Measurements from ENCODE around the gene SPRR2G.
"Not testable (repeated sequence)": the region's sequence is repeated elsewhere in the genome, so short reads cannot be mapped to it uniquely, and the experiment has no call there.

Gene SPRR2G

DNA sequence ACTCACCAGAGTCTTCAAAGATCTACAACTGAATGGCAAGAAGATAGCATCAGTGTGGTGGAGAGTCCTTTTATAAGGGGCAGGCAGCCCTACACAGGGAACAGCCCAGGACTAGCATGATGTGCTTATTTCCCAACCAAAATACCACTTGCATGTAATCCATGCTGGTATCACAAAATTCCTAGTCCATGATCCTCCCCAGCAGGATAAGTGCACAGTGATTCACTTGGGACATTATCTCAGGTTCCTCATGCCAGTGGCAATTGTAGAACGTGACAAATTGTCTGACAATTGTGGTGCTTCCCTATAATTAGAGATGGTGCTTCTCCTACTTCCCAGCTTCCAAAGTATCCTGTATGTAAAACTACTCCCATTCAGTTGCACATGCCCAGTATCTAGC is at the start of gene SPRR2G:
Gene SPRR2G (minus strand): TSS at position 45 of the 400 bp plus-strand sequence. CDS start 780 bp downstream, outside the sequence.
- DNase-seq = no peak

DNA sequence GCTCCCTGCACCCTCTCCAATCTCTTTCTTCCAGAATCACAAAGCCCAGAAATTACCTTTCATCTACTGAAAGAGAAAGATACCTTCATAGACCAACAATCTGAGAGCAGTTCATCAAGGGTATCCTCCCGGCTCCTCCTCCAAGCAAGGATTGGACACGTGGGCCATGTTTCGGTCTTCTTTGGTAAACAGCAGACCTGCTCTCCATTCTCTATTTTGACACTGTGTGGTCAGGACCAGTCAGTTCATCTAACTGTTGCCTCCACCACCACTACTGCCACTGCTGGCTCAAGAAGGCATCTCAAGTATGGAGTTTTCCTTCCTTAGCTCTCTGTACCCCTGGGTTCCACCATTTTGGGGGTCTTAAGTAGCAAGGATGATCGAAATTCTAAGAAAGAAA is 44.5 kb upstream of the SPRR2G start:
- no peak for DNase-seq

DNA sequence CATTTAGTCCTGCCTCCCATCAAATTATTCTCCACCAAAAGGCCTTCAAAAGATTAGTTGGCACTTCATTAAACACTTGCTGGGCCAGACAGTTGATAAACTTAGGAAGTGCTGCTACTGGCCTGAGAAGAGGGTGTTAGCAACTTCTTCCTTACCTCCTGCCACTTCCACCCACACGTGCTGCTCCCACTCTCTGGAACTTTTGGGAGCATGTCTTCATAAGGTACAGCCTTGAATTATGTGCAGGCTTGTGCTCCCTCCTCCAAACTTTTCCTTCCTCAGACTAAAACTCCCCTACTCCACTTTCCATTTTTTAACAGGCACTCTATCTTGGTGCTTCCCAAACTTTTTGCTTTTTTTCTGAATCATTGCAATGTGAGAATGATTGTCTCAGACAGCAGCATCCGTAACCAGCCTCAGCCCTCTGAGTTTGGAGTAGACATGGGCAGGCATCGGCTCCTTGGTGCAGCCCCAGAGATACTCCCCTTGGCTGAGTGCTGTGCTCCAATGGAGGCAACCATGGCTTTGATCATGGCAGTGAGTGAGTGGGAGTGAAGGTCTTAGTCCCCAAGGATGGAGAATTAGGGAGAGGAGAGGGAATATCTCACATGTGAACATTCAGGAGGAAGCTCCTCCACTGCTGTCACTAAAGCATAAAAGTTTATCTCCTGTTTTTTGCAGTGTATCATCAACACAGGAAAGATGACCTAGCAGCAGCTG is 43.8 kb upstream of the SPRR2G start:
- no peak for DNase-seq

DNA sequence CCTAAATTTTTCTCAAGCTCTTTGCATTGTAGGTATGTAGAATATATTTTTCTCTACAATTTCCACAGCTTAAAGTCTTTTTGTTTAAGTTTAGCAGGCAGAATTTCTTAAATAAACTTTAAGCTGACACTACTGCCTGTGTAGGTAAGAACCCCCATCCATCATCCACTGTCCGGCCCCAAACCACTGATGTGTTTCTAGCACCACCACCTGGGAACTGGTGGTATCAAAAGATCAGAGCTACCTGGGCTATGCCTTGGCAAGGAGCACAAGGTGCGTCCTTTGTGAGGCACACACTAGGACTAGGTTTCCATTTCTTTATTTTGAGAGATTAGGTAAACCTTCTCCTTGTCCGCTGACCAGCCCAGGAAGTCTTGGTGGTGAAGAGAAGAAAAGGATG is 42.0 kb upstream of the SPRR2G start:
- no peak for DNase-seq

DNA sequence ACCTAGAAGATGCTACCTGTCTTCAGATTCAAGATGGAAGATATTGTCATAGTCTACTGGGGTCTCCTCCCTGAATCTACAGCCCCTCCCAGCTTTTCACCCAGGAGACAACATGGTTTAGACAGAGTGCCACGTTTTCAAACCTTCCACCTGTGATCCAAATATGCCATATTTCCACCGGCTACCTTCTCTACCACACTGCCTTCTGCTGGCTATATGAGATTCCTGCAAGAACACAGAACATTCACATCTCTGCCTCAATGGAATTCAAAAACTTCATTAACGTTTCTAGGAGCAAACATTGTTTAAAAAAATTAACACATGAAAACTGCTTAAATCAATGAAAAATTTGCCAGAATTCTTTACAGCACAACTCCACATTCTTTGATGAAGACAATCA is 39.7 kb upstream of the SPRR2G start:
- DNase-seq = no peak

DNA sequence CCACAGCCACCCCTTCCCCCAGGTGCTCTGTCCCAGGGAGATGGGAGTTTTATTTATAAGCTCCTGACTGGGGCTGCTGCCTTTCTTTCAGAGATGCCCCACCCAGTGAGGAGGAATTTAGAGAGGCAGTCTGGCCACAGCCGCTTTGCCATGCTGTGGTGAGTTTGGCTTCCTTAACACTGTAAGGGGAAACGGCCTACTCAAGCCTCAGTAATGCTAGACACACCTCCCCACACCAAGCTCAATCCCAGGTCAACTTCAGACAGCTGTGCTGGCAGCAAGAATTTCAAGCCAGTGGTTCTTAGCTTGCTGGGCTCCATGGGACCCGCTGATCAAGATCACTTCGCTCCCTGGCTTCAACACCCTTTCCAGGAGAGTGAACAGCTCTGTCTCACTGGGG is 37.6 kb upstream of the SPRR2G start:
- DNase-seq = not testable (repeated sequence)

DNA sequence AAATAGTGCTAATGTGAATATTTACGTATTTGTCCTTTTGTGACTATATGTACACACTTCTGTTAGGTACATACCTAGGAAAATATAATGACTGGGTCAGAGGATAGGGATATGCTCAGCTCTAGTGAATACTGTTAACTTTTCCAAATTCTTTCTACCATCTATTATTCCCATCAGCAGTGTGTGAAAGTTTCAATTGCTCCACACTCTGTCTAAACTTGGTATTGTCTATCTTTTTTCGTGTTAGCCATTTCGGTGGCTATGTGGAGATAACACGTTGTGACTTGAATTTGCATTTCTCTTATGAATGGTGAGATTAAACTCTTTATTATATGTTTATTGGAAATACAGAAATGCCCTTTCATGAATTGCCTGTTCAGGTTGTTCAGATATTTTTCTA is 29.9 kb upstream of the SPRR2G start:
- no peak for DNase-seq

DNA sequence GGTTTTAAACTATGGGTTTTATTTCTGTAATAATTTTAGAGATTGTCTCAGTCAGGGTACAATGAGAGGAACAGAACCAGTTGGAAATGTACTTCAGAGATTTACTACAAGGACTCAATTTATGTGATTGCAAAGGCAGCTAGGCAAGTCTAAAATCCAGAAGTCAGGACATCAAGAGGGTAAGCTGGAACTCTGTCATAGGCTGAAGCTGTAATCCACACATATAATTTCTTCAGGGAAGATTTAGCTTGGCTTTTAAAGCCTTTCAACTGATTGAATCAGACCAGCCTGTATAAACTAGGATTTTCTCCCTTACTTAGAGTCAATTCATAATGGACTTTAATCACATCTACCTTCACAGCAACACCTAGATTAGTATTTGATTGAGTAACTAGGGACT is 28.2 kb upstream of the SPRR2G start:
- DNase-seq = no peak

DNA sequence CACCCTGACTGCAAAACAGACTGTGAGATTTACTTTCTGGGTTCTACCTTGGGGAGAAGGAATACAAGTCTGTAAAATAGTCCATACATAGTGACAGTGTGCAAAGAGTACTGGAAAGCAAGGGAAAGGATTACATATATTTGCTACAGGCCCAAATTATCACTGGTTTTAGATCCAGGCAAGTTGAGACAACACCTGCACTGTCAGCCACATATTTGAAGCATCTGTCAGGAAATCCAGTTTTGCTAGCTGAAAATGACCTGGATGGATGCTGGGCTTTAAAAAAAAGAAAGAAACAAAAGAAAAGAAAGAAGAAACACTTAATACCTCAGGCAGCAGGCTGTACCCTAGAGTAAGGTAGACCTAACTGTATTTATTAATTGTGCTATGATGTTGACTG is 23.9 kb upstream of the SPRR2G start:
- no peak for DNase-seq

DNA sequence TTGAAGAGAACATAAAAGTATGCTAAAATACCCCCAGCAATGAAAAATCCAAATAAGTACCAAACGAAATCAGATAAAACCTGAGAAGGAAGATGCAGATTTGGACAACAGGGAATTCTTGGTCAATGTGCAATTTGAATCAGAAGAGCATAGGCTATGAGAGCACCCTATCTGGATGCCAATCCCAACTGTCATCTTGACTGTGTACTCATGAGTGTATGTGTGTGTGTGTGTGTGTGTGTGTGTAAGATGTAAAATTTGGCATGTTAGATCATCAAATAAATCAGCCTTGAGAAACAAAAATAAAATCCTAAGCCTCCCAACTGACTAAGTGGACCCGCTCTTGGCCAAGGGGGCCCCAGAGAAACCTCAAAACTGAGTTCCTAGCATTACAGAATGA is 18.0 kb upstream of the SPRR2G start:
- no peak for DNase-seq

DNA sequence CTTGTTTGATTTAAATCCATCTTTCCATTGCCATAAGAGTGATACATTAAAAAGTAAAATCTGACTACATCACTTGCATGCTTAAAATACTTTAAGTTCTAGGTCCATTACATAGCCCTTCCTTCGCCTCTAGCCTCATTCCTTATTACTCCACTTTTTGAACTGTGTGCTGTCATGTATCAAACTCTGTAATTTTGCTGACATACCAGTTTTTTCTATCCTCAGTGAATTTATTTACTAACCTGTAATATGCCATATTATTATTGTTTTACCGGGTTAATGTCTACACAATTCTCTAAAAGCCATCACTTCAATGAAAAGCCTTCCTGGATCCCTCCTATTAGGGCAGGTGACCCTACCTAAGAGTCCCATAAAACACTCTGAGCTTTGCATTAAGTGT is 4.9 kb upstream of the SPRR2G start:
- no peak for DNase-seq

DNA sequence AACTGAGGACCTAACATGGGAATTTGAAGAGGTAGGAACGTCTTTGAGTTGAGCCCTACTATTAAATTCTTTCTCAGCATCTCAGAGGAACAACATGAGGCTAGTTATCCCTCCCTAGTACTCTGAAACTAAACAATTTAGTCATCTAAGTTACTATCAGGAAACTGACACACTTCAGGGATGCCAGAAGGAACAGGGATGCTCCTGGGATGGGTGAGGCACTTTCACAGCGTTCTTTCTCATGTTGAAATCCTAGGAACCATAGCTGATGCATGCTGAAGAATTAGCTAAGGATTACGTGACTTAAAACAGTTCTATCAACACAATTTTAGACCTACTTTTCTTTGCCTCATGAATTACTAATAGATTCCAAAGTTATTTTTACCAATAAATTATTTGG is 1.8 kb upstream of the SPRR2G start:
- DNase-seq = no peak

DNA sequence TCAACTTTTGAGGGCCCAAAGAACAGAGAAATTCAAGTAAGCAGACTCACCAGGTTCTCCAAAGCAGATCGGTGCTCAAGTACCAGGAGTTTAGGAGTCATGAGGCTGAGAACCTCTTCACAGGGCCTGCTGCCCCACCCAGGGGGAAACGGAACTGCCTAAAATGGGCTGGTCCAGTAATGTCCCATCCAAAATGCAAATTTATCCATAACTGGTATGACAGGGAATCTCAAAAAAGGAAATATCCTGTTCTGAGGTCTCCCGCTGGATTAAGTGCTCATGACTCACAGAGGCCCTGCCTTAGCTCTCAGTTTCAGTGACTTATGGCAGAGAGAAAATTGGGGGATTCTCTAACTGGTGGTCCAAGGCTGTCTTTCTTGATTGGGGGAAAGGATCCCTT is 9.3 kb downstream of the SPRR2G start:
- no peak for DNase-seq

DNA sequence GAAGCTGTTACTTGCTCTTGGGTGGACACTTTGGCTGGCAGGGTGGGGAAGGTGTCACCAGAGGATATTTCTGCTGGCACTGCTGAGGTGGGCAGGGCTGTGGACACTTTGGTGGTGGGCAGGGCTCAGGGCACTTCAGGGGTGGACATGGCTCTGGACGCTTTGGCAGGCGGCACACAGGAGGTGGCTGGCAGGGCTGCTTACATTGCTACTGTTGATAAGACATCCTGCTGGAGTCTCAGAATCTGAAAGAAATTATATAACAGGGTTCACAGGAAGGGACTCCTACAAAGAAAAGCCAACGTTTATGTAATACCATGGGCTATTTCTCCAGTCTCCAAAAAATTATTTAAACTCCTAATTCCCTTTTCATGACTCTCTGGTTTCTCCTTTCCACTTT is 10.2 kb downstream of the SPRR2G start:
- no peak for DNase-seq

DNA sequence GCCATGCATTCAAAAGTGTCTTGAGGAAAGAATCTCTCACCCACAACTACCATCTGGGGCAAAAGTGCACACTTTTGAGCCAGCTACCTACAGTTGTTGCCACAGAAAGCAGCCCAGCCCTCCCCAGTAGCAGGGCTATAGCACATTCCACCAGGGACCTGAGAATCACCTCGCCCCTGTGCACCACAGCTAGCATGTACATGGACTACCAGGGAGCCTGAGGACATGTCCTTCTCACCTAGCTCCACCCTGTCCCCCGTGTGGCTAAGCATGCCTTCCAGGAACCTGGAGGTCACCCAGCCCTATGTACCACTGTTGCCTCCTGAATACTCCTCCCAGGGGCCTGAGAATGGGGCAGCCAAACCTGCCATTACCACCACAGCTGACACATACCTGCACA is 16.9 kb downstream of the SPRR2G start:
- no peak for DNase-seq

DNA sequence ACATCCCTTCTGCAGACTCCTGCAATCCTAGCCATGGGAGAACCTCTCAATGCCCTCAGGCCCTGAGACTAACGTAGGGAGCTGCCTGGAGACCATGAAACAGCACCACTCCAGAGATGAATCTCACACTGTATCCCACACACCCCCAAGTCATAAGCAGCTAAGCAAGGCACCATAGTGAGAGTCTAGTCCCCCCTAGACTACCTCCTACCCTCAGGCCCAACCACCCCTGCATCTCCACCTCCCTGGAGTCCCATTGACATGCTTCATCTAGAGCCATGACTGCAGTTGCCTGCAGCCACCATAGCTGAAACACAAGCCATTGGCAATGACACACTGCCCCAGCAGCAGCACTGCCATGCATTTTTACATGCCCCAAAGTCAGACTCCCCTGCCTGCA is 17.4 kb downstream of the SPRR2G start:
- no peak for DNase-seq

DNA sequence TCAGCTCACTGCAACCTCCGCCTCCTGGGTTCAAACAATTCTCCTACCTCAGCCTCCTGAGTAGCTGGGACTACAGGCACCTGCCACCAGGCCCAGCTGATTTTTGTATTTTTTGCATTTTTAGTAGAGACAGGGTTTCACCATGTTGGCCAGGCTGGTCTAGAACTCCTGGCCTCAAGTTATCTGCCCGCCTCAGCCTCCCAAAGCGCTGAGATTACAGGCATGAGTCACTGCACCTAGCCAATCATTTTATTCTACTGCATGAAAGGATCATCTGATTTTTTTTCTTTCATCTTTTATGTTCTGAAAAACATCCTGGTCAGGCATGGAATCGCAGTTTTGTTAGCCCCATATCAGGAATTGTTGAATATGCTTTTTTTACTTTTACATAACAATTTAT is 22.0 kb downstream of the SPRR2G start:
- not testable (repeated sequence) for DNase-seq

DNA sequence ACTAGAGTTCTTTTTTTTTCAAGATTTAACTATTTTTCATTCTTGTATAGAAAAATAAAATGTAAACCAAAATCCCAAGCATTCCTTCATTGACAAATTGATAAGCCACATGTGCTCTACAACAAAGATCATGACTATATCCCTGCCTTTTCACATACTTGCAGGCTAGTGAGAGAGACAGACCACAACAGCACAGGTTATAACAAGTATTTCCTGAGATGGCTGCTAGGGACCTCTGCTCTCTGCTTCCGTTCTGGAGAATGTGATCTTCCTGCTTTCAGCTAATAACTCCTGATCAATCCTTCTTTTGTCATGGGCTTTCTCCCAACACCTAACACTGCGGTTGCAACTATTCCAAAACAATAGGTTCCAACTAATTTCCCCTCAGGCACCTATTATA is 23.4 kb downstream of the SPRR2G start:
- no peak for DNase-seq

DNA sequence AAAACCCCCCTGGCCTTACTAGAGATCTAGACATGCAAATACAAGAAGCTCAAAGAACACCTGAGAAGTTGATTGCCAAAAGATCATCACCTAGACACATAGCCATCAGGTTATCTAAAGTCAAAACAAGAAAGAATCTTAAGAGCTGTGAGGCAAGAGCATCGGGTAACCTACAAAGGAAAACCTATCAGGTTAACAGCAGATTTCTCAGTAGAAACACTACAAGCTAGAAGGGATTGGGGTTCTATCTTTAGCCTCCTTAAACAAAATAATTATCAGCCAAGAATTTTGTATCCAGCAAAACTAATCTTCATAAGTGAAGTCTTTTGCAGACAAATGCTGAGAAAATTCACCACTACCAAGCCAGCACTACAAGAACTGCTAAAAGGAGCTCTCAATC is 25.2 kb downstream of the SPRR2G start:
- DNase-seq = no peak

DNA sequence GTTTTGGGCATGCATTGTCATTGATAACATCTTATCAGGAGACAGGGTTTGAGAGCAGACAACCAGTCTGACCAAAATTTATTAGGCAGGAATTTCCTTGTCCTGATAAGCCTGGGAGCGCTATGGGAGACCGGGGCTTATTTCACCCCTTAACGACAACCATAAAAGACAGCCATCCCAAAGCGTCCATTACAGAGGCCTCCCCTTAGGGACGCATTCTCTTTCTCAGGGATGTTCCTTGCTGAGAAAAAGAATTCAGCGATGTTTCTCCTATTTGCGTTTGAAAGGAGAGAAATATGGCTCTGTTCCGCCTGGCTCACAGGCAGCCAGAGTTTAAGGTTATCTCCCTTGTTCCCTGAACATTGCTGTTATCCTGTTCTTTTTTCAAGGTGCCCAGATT is 26.9 kb downstream of the SPRR2G start:
- DNase-seq = not testable (repeated sequence)

DNA sequence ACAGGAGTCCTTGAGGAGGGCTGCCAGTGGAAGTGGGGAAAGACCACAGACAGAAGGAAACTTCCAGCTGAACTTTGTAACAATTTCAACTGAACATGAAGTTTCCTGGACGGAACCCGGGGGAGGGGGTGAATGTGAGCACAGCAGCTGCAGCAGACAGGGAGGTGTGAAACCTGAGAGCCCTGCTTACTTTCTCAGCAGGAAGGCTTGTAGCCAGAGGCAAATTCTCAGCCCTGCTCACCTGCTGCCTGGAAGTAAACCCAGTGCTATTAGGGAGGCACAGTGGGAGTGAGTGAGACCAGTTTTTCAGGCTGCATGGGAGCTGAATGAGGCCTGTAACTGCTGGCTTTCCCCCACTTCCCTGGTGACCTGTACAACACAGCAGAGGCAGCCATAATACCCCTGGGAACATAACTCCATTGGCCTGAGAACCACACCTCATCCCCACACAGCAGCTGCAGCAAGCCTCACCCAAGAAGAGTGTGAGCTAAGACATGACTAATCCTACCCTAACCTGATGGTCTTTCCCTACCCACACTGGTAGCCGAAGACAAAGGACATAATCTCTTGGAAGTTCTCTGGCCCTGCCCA is 27.8 kb downstream of the SPRR2G start:
- no peak for DNase-seq

DNA sequence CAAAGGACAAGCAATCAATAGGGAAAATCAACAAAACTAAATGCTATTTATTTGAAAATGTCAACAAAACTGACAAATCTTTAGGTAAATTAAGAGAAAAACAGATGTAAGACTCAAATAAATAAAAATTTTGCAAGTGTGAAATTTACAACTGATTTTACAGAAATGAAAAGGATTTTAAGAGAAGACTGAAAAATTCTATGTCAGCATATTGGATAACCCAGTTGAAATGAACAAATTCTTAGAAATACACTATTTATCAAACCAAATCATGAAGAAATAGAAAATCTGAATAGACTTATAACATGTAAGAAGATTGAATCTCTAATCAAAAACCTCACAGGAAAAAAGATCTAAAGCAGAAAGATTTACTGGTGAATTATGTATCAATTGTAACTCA is 29.7 kb downstream of the SPRR2G start:
- no peak for DNase-seq

DNA sequence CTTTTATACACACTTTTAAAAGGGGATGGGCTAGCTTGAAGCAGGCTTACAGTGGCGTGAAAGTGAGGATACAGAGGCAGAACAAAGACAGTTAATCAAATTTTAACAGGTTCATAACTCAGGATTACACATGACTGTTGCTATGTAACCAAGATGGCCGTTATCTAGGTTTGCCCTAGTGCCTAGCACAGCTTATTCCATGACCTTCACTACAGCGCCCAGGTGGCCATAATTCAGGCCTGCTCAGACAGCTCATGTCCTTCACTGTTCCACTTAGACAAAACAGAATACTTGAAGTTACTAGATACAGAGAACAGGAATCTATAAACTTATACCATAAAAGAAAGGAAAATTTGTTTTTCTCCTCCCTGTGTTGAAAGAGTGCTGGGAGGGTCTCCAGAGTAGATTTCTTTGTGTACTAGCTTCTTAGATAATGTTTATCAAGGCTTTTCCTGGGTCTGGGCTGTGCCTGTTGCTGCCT is 31.2 kb downstream of the SPRR2G start:
- no peak for DNase-seq

DNA sequence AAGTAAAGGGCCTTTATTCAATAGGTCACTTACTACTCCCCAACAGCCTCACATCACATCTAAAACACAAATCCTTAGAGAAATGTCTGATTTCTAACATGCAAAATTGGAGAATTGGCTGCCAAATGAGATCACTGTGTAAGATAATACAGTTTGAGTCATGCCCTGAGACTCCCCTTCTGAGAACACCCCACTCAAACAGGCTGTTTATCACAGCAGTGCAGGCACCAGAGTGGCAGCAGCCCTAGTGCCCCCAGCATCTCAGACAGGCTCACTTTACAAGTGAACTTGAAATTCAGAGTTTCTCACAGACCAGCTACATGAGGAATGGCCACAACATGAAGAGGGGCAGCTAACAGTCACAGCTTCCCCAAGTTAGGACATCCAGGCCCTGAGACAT is 35.4 kb downstream of the SPRR2G start:
- not testable (repeated sequence) for DNase-seq

DNA sequence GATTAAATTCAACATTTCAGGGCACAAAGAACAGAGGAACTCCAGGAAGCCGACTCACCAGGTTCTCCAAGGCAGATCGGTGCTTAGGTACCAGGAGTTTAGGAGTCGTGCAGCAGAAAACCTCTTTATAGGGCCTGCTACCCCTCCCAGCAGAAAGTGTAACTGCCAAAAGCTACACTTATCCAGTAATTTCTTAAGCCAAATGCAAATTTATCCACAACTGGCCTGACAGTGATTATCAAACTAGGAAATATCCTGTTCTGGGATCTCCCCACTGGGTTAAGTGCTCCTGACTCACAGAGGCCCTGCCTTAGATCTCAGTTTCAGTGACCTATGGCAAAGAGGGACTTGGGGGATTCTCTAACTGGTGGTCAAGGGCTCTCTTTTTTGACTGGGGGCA is 37.3 kb downstream of the SPRR2G start, which contains the start of gene SPRR2F:
Gene SPRR2F (minus strand): TSS at position 101 of the 400 bp plus-strand sequence. CDS start 783 bp downstream, outside the sequence.
- no peak for DNase-seq
